Measurements from ENCODE around the gene MPDU1.
"Not testable (repeated sequence)": the region's sequence is repeated elsewhere in the genome, so short reads cannot be mapped to it uniquely, and the experiment has no call there.

MPDU1 gene

DNA sequence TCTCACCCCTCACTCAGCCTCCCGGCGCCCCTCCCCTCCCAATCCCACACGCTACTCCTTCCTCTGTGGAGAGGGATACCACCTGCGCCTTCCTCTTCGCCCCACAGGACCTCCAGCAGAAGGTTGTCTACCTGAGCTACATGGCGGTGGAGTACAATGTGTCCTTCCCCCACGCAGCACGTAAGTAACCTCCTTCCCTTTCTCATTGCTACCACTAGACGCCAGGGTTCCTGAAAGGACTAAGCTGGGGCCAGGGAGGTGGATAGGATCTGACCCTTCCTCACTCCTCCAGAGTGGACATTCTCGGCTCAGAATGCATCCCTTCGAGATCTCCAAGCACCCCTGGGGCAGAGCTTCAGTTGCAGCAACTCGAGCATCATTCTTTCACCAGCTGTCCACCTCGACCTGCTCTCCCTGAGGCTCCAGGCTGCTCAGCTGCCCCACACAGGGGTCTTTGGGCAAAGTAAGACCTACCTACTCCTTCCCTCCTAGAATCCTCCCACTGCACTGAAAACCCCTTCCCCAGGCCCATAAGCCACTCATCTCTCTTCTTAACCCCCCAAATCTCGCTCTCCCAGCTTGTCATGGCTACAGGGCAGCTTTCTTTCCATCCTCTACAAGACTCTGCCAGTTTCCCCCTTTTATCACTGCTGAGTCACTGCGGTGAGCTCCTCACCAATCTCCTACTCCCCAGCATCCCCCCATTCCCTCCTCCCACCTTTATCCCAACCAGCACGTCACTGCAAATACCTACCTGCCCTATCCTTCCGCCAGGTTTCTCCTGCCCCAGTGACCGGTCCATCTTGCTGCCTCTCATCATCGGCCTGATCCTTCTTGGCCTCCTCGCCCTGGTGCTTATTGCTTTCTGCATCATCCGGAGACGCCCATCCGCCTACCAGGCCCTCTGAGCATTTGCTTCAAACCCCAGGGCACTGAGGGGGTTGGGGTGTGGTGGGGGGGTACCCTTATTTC, 2.8 kb upstream of the MPDU1 start:
- no peak for DNase-seq (ENCODE audit: low read depth, low spot score)

DNA sequence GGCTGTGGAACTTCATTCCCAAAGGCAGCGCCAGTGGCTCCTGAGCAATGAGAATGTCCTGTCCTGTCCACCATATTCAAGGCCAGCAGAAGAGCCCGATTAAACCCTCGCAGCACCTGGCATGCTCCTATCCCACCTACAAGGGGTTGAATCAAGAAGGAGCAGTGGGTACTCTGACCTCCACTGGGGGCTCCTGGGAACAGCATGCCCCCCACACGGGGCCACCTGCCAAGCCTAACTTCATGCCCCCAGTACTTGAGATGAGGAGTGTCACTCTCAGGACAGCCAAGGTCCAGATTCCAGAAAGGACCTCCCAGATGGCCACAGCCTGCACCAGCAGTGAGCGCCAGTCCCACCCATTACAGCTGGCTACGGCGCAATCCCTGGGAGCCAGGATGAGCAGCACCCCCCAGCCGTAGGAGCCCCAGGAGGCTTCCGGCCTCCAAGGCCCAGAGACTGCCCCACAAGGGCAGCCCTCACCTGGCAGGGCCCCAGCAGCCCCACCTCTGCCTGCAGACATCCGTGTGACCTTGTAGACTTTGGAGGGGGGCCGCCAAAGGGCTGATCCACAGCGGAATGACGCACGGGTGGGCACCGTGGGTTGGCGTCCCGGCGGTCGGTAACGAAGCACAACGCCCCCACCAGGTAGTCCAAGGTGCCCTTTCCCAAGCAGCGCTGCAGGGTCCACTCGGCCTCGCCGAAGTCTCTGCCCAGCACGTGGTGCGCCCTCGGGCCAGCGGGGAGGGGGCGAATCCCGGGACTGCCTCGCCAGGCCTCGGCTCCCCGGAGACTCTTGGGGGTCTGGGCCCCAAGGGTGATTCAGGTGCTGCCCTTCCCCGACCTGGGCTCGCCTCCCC, 1.0 kb upstream of the MPDU1 start:
- DNase-seq (ENCODE audit: low read depth, low spot score): no peak

DNA sequence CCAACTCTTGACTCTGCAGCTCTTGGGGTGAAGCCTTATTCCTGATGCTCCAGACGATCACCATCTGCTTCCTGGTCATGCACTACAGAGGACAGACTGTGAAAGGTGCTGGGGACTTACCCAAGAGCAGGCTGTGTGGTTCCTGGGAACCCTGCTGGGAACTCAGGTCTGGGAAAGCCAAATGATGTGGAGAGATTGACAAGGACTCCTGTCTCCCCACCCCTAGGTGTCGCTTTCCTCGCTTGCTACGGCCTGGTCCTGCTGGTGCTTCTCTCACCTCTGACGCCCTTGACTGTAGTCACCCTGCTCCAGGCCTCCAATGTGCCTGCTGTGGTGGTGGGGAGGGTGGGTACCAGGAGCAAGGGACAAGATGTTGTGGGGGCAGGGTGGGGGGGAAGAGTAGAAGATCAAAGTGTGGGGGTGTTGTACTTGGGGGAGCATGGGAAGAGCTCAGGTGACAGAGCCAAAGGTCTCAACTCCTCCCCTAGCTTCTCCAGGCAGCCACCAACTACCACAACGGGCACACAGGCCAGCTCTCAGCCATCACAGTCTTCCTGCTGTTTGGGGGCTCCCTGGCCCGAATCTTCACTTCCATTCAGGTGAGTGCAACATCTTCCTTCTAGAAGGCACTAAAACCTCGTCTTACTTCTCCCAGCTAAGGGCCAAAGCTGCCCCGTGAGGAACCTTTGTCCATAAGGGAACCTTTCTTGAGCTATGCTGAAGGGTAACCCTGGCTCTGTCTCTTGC, 3.2 kb downstream of the MPDU1 start:
- no peak for DNase-seq (ENCODE audit: low read depth, low spot score)

DNA sequence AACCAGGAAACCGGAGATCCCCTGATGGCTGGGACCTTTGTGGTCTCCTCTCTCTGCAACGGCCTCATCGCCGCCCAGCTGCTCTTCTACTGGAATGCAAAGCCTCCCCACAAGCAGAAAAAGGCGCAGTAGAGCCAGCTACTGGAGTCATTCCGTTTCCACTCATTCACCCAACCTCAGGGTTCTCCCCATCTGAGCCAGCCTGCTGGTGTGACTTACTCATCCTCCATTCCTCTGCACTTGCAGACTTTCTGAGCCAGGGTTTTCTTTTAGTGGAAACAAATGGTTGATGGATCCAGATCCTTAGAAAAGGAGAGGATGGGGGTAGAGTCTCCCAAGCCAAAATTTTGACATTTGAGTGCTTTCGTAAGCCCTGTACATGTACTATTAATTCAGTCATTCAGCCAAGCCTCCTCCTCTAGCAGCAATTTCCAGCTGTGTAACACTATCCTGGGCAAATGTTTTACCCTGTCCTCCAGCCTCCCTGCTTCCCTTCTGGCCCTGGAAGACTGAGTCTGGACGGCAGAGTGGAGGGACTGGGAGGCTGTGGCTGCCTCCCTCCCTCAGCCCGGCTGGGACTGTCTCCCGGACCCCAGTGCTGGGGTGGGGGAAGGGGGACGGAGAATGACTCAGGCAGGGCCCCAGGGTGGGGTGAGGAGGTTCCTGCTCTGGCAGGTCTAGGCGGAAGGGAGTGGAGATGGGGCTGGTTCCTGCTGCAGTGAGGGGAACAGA, 3.9 kb downstream of the MPDU1 start:
- DNase-seq (ENCODE audit: low read depth, low spot score): no peak

DNA sequence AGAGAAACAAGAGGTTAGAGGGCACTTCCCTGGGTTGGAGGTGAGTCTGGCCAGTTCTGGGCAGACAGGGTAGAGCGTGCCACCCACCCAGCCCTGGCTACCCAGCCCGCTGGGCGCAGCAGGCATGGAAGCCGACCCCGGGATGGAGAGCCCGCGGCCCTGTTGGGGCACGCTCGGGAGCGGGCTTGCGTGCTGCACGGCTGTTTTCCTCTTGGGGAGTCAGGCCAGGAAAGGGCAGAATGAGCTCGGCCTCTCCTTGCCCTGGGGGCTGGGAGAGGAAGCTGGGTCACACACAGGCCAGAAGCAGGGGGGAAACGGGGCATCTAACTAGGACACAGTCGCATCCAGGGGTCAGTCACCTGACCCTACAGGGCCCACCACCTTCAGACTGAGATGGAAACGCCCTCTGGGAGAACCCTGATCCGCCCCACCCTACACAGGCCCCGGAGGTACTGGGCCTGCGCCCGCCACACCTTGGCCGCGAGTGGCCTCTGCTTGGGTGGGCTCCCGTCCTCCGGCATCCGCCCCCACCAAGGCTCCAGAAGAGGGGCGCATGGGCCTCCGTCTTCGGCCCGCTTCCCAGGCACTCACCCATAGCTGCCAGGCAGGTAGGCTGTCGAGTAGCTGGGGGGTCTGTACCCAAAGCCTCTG, 5.0 kb downstream of the MPDU1 start:
- no peak for DNase-seq (ENCODE audit: low read depth, low spot score)

DNA sequence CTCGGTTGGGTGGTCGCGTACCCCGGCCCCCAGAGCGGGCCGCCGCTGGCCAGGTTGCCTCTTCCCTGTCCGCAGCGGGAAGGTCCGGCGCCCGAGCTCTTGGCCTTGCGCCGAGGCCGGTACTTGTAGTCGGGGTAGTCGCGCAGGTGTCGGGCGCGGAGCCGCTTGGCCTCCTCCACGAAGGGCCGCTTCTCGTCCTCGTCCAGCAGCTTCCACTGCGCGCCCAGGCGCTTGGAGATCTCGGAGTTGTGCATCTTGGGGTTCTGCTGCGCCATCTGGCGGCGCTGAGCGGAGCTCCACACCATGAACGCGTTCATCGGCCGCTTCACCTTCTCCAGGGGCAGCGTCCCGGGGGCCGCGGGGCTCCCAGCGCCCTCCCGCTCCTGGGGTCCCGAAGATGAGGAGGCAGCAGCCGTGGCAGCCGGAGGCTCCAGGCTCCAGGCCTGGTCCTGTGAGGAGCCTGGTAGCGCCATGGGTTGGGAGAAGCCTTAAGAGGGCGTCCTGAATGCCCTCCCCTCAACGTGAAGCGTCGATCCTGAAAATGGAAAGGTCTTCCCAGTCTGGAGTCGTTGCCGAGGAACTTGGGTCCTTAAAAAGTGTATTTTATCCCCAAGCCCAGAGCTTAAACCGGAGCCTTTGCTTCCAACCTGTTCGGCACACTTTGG, 5.7 kb downstream of the MPDU1 start:
- no peak for DNase-seq (ENCODE audit: low read depth, low spot score)

DNA sequence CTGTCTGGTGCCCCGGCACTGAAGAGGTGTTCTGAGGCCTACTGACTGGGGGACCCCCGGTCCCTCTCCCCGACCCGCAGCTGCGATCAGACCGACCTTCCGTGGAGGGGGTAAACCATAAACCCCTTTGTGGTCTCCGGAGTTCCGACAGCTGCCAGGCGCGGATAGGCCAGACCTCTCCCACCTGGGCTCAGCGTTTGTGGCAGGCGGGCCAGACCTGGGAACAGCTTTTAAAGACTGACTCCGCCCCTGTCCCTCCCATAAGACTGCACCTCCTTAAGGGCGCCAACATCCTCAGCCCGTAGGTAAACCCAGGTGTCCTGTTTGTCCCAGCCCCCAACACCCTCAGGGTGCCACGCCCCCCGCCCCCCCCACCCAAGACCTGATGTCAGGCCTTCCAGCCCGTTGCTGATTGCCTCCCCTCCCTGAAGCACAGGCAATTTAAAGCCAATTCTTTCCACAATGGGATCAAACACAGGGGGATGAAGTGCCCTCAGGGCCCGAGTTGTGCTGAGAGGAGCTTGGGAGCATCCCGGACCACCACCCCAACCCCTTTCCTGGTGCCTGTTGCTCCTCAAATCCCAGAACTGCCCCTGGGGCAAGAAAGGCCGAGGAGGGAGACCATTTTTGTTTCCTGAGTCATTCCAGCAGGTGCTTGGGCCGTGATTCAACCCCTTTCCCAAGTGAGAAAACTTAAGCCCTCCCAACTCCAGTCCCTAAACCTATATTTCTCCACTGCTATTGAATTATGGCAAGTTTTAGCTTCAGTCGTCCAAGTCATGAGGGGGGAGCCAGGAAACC, 6.4 kb downstream of the MPDU1 start, which contains the start of gene SOX15:
TSS of gene SOX15 (minus strand) at position 204 of the 801 bp plus-strand sequence. CDS start 418 bp downstream, outside the sequence.
- DNase-seq (ENCODE audit: low read depth, low spot score): no peak

DNA sequence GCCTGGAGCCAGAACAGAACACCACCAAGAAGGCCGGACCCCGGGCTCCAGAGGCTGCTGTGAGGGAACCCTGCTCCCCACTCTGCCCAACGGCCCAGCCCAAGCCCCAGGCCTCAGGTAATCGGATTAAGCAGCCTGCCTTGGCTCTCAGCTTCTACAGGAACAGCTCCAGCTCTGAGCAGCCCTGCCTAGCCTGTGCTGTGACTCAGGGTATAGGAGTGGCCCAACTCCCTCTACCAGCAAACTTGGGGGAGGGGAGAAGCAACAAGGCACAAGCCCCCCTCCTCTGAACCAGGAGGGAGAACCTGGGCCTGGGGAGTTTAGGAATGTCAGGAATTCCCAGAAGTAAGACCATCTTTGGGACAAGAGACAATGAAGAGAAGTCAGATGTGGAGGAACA, 7.1 kb downstream of the MPDU1 start:
- DNase-seq (ENCODE audit: low read depth, low spot score): no peak

DNA sequence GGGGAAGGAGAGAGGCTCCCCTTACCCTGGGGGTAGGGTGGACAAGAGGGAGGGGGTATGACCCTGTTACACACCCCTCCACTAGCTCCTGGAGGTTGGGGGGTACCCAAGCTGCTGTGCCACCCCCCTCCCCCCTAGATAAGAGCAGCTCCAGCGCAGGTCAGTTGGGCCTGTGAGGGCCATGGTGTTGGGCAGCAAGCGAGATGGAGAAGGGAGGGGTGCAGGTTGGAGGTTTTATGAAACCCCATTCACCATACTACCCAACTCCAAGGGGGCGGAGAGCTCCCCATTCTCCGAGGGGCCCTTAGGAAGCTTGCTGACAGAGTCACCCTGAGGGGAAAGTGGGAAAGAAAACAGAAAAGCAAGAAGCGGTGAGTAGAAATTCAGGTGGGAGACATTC, 7.9 kb downstream of the MPDU1 start:
- DNase-seq (ENCODE audit: low read depth, low spot score): no peak

DNA sequence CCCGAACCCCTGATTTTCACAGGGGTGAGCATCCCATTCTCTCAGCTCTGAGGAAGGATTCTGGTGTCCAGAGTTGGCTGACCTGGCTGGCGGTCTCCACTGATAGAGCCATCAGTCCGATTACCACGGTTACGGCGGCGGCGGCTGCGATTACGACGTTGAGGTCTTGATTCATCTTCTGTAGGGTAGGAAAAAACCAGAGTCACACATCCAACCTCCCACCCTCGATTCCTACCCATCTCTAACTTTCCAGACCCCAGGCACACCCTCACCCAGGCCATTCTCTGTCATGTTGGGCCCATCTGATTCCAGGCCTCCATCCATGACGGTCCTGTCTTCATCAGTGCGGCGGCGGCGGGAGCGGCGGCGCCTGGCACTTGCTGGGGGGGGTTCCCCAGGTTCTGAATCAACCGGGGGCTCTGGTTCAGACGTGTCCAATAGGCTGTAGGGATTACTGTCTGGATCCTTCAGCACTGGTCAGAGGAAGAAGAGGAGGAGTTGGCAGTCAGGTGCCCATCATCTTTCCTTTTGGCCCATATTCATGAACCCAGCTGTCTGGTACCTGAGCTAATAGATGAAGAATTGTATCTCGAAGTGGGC, 8.9 kb downstream of the MPDU1 start:
- no peak for DNase-seq (ENCODE audit: low read depth, low spot score)

DNA sequence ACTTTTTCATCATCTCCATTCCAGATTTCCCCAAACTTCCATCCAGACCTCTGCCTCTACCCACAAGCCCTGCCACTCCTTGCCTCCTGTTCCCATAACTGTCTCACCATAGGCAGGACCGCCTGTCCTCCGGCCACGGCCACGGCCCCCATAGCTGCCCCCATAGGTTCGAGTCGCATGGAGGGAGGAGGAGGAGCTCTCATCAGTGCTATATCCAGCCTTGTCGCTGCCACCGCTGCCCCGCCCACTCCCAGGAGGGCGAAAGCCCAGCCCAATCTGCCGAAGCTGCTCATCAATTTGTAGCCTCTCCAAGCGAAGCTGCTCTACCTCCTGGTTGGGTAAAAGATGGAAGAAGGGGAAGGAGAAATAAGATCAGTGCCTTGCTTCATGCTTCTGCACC, 9.6 kb downstream of the MPDU1 start:
- DNase-seq (ENCODE audit: low read depth, low spot score): no peak

DNA sequence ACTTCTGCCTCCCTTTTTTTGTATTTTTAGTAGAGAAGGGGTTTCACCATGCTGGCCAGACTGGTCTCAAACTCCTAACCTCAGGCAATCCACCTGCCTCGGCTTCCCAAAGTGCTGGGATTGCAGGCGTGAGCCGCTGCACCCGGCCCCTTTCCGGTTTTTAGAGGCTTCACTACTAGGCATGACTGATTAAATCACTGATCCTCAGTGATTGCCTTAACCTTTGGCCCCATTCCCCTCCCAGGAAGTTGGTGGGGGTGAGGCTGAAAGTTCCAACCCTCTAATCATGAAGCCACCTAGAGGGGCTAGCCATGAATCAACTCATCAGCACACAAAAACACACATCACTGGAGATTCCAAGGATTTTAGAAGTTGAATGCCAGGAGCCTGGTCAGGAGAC, 13.9 kb downstream of the MPDU1 start:
- not testable (repeated sequence) for DNase-seq (ENCODE audit: low read depth, low spot score)

DNA sequence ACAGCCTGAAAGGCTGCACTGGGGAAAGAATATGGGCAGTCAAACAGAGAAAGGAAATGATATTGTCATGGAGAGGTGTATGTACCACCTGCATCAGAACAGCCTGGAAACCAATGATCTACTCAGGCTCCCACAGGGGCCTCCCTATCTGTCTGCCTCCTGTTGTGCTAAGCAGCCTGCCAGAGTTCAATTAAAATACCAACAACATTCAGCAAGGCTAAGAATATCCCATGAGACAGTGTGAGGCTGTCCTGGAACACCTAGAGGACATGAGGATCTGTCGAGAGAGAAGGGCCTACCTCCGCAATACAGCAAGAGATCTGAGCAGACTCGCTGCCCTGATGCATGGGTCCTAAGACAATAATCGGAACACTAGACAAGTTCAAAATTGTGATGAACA, 22.6 kb downstream of the MPDU1 start:
- no peak for DNase-seq (ENCODE audit: low read depth, low spot score)

DNA sequence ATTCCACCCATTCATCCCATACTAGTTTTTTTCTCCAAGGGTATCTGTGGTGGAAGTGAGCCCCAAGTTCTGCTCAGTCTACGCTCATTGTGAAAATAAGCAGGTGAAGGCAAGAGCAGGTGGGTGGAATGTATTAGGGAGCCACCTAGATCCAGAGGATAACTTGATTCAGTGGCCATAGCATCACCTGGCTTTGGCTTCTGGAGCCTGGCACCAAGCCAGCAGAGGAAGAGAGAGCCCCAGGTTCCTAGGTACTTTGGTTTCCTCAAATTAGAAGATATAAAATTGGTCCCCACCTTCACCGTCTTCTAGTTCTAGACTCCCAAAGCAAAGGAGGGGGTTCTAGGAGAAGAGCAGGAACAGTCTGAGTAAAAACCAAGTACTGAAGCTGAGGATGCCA, 27.0 kb downstream of the MPDU1 start:
- no peak for DNase-seq (ENCODE audit: low read depth, low spot score)

DNA sequence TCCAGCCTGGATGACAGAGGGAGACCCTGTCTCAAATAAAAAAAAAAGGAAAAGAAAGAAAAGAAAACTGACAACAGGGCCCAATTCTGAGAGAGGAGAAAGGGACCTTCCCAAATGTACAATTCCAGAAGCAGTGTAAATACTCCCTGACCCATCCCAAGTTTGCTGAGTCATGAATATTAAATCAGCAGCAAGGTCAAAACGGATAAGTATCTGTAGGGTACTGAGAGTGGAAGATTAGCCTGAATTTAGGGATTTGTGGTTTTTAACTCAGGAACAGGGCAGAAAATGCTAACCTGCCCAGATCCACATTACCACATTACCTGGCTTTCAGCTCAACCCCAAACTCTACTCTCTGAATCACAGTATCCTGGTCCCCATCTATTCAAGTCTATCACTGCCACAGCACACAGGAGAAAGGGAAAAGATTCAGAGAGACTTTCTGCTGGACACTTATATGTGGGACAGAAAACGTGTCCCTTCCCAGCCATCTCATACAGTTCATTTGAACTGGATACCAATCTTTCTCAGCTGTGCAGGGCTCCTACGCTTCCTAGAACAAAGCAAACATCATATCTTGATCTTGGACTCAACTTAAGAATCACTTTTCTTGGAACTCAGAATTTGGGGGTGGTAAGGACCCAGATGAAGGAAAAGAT, 28.1 kb downstream of the MPDU1 start:
- no peak for DNase-seq (ENCODE audit: low read depth, low spot score)

DNA sequence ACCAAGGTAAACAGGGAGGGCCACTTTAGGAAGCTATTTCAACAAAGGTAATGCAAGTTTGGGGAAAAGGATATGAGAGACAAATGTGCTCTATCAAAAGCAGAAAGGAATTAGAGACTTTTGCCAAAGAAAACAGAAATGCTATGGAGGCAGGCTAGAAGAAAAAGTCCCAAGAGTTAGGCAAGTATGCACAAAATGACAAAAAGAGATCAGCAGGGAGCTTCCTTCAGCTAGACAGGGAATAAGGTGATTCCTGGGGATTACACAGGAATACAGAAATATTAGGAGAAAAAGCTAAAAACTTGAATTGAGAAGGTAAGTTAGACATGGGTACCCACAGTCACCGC, 28.6 kb downstream of the MPDU1 start:
- no peak for DNase-seq (ENCODE audit: low read depth, low spot score)

DNA sequence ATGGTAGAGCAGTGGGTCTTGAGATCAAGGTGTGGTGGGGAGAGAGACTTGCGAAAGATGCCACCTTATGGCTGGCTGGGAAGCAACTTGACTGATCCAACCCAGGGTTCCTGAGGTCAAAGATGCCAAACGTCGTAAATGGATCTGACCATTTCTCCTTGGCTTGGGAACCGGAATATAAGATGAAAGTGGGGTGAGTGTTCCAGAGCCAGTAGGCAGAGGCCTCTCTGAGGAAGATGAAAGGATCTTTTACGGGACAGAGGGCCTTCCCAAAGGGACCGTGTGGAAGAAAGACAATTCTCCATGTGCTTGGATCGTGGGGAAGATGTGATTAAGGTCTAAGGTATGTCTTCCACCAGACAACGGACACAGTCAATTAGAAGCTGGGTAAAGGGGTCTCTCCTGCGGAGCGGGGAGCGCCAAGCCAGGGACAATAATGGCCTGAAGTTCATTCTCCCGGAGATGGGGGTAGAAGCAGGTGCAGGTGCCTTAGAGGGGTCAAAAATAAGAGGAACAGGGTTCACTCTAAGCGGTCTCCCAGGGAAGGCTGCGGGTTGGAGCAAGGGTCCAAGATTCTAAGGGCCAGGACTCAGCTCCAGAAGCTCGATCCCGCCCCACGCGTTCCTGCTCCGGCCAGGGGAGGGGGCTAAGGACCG, 30.2 kb downstream of the MPDU1 start:
- no peak for DNase-seq (ENCODE audit: low read depth, low spot score)

Measured in activated naive CD8-positive, alpha-beta T cell treated with anti-CD3 and anti-CD28 coated beads, Interleukin-2, amount 50 U/mL, for 16 hours (primary cell).